DND-41 (cell line): Measurements from ENCODE around the gene NAGPA.

Experiments
- CTCF ChIP-seq: IDR thresholded peaks from 2 replicates; pipeline ENCODE4 v1.5.1; 2012; ENCODE audit warnings: borderline replicate concordance, low read length, moderate library complexity, mild to moderate bottlenecking; ENCODE audit not compliant: poor library complexity, severe bottlenecking; ENCODE audit errors: extremely low read depth
- EZH2 ChIP-seq: IDR thresholded peaks from 3 replicates; pipeline ENCODE4 v1.6.1; 2012; ENCODE audit warnings: borderline replicate concordance, low read depth, mild to moderate bottlenecking, moderate library complexity, low read length, inconsistent platforms; ENCODE audit not compliant: severe bottlenecking

- no peak for TF ChIP-seq CTCF
- no peak for TF ChIP-seq EZH2
These were observed 7.1 kb downstream of the NAGPA start for GRCh38 chr16:5026664-5027063.
